Ovary (tissue), 3 donors: Measurements from ENCODE around the gene APLN.

Experiments
- EP300 ChIP-seq: sonication (generic); formaldehyde crosslinking; IDR thresholded peaks from one replicate; pipeline ENCODE4 v1.6.1; 2017; ENCODE audit warnings: antibody characterized with exemption
- TF ChIP-seq, protein P1 (sequence below), 3 donors: fragments of 450-650 bp in 2 of 3; fragments of 200-600 bp in 1 of 3; IDR thresholded peaks; one replicate each; pipeline versions ENCODE4 v1.5.1 to v1.8.0; 2016 to 2022; ENCODE audit warnings: antibody characterized with exemption in 3 of 3, mild to moderate bottlenecking in 1 of 3
- donor health status: DM: no; HTN: no; CAD: no.

DNA sequence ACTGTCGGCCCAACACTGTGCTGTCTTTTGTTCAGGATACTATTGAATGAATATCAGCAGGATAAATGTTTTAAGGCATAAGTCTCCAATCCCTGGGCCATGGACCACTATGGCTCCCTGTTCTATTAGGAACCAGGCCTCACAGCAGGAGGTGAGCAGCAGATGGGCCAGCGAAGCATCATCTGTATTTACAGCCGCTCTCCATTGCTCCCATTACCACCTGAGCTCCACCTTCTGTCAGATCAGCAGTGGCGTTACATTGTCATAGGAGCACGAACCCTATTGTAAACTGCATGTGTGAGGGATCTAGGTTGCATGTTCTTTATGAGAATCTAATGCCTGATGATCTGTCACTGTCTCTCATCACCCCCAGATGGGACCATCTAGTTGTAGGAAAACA lies 3.7 kb upstream of the APLN start:
- TF ChIP-seq, protein P1, sequence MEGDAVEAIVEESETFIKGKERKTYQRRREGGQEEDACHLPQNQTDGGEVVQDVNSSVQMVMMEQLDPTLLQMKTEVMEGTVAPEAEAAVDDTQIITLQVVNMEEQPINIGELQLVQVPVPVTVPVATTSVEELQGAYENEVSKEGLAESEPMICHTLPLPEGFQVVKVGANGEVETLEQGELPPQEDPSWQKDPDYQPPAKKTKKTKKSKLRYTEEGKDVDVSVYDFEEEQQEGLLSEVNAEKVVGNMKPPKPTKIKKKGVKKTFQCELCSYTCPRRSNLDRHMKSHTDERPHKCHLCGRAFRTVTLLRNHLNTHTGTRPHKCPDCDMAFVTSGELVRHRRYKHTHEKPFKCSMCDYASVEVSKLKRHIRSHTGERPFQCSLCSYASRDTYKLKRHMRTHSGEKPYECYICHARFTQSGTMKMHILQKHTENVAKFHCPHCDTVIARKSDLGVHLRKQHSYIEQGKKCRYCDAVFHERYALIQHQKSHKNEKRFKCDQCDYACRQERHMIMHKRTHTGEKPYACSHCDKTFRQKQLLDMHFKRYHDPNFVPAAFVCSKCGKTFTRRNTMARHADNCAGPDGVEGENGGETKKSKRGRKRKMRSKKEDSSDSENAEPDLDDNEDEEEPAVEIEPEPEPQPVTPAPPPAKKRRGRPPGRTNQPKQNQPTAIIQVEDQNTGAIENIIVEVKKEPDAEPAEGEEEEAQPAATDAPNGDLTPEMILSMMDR (IDR thresholded peaks at IDR 0.05) = no peak
- no peak for TF ChIP-seq EP300
